SK-N-SH (cell line): ENCODE results near the gene DDX54.
"Not testable (repeated sequence)": the region's sequence is repeated elsewhere in the genome, so short reads cannot be mapped to it uniquely, and the experiment has no call there.

ENCODE experiments used
- CTCF ChIP-seq: fragments of 200-600 bp; sonication (generic); IDR thresholded peaks from 2 replicates; pipeline ENCODE4 v1.6.1; 2017; ENCODE audit warnings: antibody characterized with exemption, mild to moderate bottlenecking, moderate library complexity
- FOXM1 ChIP-seq: IDR thresholded peaks from 2 replicates; pipeline ENCODE4 v1.4.0; 2012; ENCODE audit warnings: low read depth, mild to moderate bottlenecking
- MAX ChIP-seq: IDR thresholded peaks from 2 replicates; pipeline ENCODE4 v1.4.0; 2012; ENCODE audit warnings: low read depth
- POLR2AphosphoS5 ChIP-seq: IDR thresholded peaks from 2 replicates; pipeline ENCODE4 v1.6.1; 2012; ENCODE audit warnings: low read depth, low read length

GRCh38 chr12:113141716-113142115 is 43.6 kb downstream of the DDX54 start:
- not testable (repeated sequence) for TF ChIP-seq CTCF, POLR2AphosphoS5, FOXM1, MAX
